ENCODE results near the gene PRKCH.

Gene PRKCH

DNA sequence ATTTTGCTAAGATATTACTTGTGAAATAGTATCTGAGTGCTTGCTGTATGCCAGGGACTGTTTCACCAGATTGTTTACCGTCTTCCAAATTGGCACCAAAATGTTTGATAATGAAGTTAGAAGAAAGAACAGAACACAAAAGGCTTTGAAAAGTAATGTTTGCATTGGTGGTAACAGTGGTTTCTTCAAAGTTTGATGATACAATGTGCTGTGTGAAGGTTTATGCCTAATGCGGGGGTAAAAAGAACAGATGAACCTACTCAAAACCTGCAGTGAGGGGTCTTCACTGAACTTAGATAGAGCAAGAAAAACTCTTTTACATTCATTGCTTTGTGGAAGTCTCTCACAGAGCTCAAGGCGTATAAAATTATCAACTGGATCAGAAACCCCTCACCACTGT is 76.2 kb downstream of the PRKCH start:
- no peak for DNase-seq (ENCODE audit: low read depth in 1 of 2, low spot score in 1 of 2)
- Histone ChIP-seq H3K27me3 (ENCODE audit: insufficient read depth, poor library complexity, severe bottlenecking) (no peaks in the 10 kb centered on the region), H3K27ac (replicated peaks) (no peak overlapping the region), H3K4me3 (replicated peaks; ENCODE audit: insufficient read depth, low read length) (no peak overlapping the region)
- TF ChIP-seq SPI1 (IDR thresholded peaks at IDR 0.05; ENCODE audit: borderline replicate concordance, low read depth) (no peak), POLR2AphosphoS5 (IDR thresholded peaks at IDR 0.05; ENCODE audit: low read depth) (no peak)
- TF ChIP-seq, protein P1, sequence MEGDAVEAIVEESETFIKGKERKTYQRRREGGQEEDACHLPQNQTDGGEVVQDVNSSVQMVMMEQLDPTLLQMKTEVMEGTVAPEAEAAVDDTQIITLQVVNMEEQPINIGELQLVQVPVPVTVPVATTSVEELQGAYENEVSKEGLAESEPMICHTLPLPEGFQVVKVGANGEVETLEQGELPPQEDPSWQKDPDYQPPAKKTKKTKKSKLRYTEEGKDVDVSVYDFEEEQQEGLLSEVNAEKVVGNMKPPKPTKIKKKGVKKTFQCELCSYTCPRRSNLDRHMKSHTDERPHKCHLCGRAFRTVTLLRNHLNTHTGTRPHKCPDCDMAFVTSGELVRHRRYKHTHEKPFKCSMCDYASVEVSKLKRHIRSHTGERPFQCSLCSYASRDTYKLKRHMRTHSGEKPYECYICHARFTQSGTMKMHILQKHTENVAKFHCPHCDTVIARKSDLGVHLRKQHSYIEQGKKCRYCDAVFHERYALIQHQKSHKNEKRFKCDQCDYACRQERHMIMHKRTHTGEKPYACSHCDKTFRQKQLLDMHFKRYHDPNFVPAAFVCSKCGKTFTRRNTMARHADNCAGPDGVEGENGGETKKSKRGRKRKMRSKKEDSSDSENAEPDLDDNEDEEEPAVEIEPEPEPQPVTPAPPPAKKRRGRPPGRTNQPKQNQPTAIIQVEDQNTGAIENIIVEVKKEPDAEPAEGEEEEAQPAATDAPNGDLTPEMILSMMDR (IDR thresholded peaks at IDR 0.05; ENCODE audit: insufficient read depth, low read length), result no peak
- TF ChIP-seq, protein P2, sequence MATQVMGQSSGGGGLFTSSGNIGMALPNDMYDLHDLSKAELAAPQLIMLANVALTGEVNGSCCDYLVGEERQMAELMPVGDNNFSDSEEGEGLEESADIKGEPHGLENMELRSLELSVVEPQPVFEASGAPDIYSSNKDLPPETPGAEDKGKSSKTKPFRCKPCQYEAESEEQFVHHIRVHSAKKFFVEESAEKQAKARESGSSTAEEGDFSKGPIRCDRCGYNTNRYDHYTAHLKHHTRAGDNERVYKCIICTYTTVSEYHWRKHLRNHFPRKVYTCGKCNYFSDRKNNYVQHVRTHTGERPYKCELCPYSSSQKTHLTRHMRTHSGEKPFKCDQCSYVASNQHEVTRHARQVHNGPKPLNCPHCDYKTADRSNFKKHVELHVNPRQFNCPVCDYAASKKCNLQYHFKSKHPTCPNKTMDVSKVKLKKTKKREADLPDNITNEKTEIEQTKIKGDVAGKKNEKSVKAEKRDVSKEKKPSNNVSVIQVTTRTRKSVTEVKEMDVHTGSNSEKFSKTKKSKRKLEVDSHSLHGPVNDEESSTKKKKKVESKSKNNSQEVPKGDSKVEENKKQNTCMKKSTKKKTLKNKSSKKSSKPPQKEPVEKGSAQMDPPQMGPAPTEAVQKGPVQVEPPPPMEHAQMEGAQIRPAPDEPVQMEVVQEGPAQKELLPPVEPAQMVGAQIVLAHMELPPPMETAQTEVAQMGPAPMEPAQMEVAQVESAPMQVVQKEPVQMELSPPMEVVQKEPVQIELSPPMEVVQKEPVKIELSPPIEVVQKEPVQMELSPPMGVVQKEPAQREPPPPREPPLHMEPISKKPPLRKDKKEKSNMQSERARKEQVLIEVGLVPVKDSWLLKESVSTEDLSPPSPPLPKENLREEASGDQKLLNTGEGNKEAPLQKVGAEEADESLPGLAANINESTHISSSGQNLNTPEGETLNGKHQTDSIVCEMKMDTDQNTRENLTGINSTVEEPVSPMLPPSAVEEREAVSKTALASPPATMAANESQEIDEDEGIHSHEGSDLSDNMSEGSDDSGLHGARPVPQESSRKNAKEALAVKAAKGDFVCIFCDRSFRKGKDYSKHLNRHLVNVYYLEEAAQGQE (IDR thresholded peaks at IDR 0.05; ENCODE audit: insufficient replicate concordance, low read depth), result no peak

- H3K4me3 ChIP-seq (replicated peaks; ENCODE audit: insufficient read depth, low read length), result no peak overlapping the region
- H3K27me3 ChIP-seq (ENCODE audit: insufficient read depth, poor library complexity, severe bottlenecking), result no peaks in the 10 kb centered on the region
- DNase-seq (ENCODE audit: low read depth in 1 of 2, low spot score in 1 of 2), result no peak
- TF ChIP-seq, protein P1 (IDR thresholded peaks at IDR 0.05; ENCODE audit: insufficient read depth, low read length), result no peak
- TF ChIP-seq, protein P2 (IDR thresholded peaks at IDR 0.05; ENCODE audit: insufficient replicate concordance, low read depth), result no peak
- TF ChIP-seq SPI1 (IDR thresholded peaks at IDR 0.05; ENCODE audit: borderline replicate concordance, low read depth) (no peak), POLR2AphosphoS5 (IDR thresholded peaks at IDR 0.05; ENCODE audit: low read depth) (no peak), GABPA (IDR thresholded peaks at IDR 0.05; ENCODE audit: low read depth) (no peak)
- H3K27ac ChIP-seq (replicated peaks), result no peak overlapping the region
These were observed 76.8 kb downstream of the PRKCH start for GRCh38 chr14:61398221-61398620.

DNA sequence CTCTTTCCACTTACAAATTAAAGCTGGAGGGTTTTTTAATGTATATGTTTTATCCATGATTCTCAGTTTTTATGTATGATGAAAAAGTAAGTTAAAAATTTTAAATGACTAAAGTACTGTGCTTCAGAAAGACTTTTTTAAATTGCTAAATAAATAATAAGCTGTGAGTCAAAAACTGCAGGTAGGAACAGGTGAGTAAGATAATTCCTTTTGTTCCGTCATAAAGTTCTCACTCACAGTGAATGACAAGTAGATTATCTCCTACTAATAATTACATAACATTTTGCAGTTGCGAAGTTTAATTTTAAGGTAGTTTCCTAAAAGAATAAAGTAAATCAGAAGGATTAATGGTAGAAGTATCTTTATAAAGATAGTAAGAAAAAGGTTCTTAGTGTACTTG is 78.0 kb downstream of the PRKCH start:
- H3K27me3 ChIP-seq (ENCODE audit: insufficient read depth, poor library complexity, severe bottlenecking), result no peaks in the 10 kb centered on the region
- DNase-seq (ENCODE audit: low read depth in 1 of 2, low spot score in 1 of 2), result no peak
- TF ChIP-seq, protein P1 (IDR thresholded peaks at IDR 0.05; ENCODE audit: insufficient read depth, low read length), result no peak
- TF ChIP-seq, protein P2 (IDR thresholded peaks at IDR 0.05; ENCODE audit: insufficient replicate concordance, low read depth), result no peak
- TF ChIP-seq POLR2AphosphoS5 (IDR thresholded peaks at IDR 0.05; ENCODE audit: low read depth), result no peak
- TF ChIP-seq SPI1 (IDR thresholded peaks at IDR 0.05; ENCODE audit: borderline replicate concordance, low read depth), result no peak
- no peak for TF ChIP-seq GABPA (IDR thresholded peaks at IDR 0.05; ENCODE audit: low read depth)
- no peak overlapping the region for H3K4me3 ChIP-seq (replicated peaks; ENCODE audit: insufficient read depth, low read length)
- no peak overlapping the region for H3K27ac ChIP-seq (replicated peaks)
